Fibroblast of skin of left quadriceps (primary cell): ENCODE data around the gene EXOC3L1.

Source experiments
- DNase-seq, 2 experiments: peaks; one replicate each; pipeline ENCODE4 v3.0.0-alpha.2; 2013; ENCODE audit warnings: low read depth in 2 of 2

EXOC3L1 gene

GRCh38 chr16:67190041-67190440 is at the start of gene EXOC3L1:
EXOC3L1 (minus strand) TSS chr16:67190136; CDS start chr16:67189676, 460 bp downstream.
- DNase-seq = no peak

GRCh38 chr16:67238806-67239470 is 49.0 kb upstream of the EXOC3L1 start:
- DNase-seq = no peak

- no peak for DNase-seq
Measured at GRCh38 chr16:67238278-67238575, 48.3 kb upstream of the EXOC3L1 start.

- DNase-seq = no peak
Measured at GRCh38 chr16:67237396-67238277, 47.7 kb upstream of the EXOC3L1 start.

GRCh38 chr16:67236563-67237395 is 46.8 kb upstream of the EXOC3L1 start:
- no peak for DNase-seq

GRCh38 chr16:67235816-67236562 is 46.1 kb upstream of the EXOC3L1 start:
- no peak for DNase-seq

- DNase-seq = no peak
Measured at GRCh38 chr16:67234180-67234597, 44.3 kb upstream of the EXOC3L1 start.

- no peak for DNase-seq
Measured at GRCh38 chr16:67233596-67233995, 43.7 kb upstream of the EXOC3L1 start.

GRCh38 chr16:67230809-67231660 is 41.1 kb upstream of the EXOC3L1 start:
- DNase-seq = no peak

GRCh38 chr16:67229906-67230808 is 40.2 kb upstream of the EXOC3L1 start:
- DNase-seq = no peak

- DNase-seq = no peak
Measured at GRCh38 chr16:67228905-67229304, 39.0 kb upstream of the EXOC3L1 start.

- no peak for DNase-seq
Measured at GRCh38 chr16:67228034-67228785, 38.3 kb upstream of the EXOC3L1 start.

- DNase-seq = no peak
Measured at GRCh38 chr16:67227567-67227921, 37.6 kb upstream of the EXOC3L1 start.

- peak; percentile 97 to 98 for DNase-seq
Measured at GRCh38 chr16:67226804-67227566, 37.0 kb upstream of the EXOC3L1 start, which contains the start of gene TMEM208. TMEM208 (plus strand) TSS chr16:67227130; CDS start chr16:67227219, 89 bp downstream.

GRCh38 chr16:67226295-67226803 is 36.4 kb upstream of the EXOC3L1 start:
- no peak for DNase-seq

- no peak for DNase-seq
Measured at GRCh38 chr16:67223992-67224391, 34.1 kb upstream of the EXOC3L1 start.

GRCh38 chr16:67216612-67217490 is 26.9 kb upstream of the EXOC3L1 start:
- no peak for DNase-seq
